Ishikawa (cell line): ENCODE measurements around the gene RNF214.

Source experiments
- CEBPB ChIP-seq: IDR thresholded peaks from 2 replicates; pipeline ENCODE4 v1.6.1; 2012
- EGR1 ChIP-seq: IDR thresholded peaks from 2 replicates; pipeline ENCODE4 v1.6.1; 2012
- EP300 ChIP-seq: IDR thresholded peaks from 2 replicates; pipeline ENCODE4 v1.6.1; 2012; ENCODE audit warnings: borderline replicate concordance
- FOXM1 ChIP-seq: IDR thresholded peaks from 2 replicates; pipeline ENCODE4 v1.6.1; 2012; ENCODE audit warnings: low read depth, borderline replicate concordance
- MAX ChIP-seq: IDR thresholded peaks from 2 replicates; pipeline ENCODE4 v1.6.1; 2012
- NFIC ChIP-seq: IDR thresholded peaks from 2 replicates; pipeline ENCODE4 v1.6.1; 2012
- RAD21 ChIP-seq: IDR thresholded peaks from 2 replicates; pipeline ENCODE4 v1.6.1; 2012; ENCODE audit warnings: low read depth
- REST ChIP-seq: IDR thresholded peaks from 2 replicates; pipeline ENCODE4 v1.6.1; 2012; ENCODE audit warnings: low read depth, mild to moderate bottlenecking
- TEAD4 ChIP-seq: IDR thresholded peaks from 2 replicates; pipeline ENCODE4 v1.6.1; 2012
- USF1 ChIP-seq: IDR thresholded peaks from 2 replicates; pipeline ENCODE4 v1.6.1; 2012

GRCh38 chr11:117228091-117228490, 4.4 kb upstream of the RNF214 start:
- no peak for TF ChIP-seq RAD21
- no peak for TF ChIP-seq NFIC
- TF ChIP-seq MAX, result no peak
- no peak for TF ChIP-seq TEAD4
- TF ChIP-seq EGR1, result no peak
- TF ChIP-seq EP300, result no peak
- no peak for TF ChIP-seq REST
- TF ChIP-seq CEBPB, result no peak
- TF ChIP-seq FOXM1, result no peak
- no peak for TF ChIP-seq USF1
